ENCODE data around the gene CACNG3.
"Not testable (repeated sequence)": the region's sequence is repeated elsewhere in the genome, so short reads cannot be mapped to it uniquely, and the experiment has no call there.

CACNG3 gene

DNA sequence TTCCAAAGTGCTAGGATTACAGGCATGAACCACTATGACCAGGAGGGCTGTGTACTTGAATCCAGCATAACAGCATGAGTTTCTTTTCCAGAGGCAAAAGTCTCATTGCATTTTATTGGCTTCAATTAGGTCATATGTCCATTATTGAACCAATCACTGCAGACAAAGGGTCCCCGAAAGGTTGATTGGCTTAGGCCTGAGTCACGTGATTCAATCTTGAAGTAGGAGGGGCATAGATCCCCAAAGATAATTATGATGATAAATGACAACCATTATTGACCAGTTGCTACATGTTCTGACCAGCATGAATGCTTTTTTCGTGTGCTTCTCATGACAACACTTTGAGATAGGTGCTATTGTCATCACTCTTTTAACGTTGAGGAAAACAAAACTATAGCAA lies 25.3 kb downstream of the CACNG3 start:
- DNase-seq, result no peak

DNA sequence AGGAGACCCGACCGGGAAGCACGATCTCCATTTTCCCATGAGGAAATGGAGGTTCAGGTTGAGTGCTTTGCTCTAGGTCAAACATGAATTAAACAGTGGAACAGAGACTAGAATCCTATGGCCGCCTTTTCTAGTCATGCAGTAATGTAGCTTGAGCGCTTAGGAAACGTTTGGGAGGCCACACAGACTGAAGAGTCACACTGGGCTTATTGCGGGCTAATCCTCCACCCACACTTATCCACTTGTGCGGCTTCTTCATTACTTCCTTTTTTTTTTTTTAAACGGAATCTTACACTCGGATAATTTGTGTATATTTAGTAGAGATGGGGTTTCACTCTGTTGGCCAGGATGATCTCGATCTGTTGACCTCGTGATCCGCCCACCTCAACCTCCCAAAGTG lies 26.0 kb downstream of the CACNG3 start:
- no peak for DNase-seq

DNA sequence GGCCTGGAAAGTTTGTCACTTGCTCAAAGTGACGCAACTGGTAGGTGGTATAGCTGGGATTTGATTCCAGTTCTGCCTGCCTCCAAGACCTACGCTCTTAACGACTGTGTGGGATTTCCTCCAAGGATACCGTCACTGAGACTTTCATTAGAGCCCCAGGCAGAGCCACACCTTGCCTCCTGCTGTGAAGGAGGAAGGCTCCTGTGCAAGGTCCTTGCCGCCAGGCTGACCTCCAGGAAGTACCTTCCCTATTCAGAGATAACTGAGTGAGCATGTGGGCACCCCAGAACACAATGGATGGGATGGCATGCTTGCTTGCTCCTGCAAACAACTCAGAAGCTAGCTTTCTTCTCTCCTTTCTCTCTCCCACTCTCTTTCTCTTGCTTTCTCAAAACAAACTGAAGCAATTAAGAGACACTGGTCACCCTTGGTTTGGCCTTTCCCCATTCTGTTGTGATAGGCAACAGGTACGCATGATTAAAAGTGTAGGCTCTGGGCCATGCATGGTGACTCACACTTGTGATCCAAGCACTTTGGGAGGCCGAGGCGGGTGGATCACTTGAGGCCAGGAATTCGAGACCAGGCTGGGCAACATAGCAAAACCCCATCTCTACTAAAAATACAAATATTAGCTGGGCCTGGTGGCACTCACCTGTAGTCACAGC lies 30.7 kb downstream of the CACNG3 start:
- DNase-seq, result no peak

DNA sequence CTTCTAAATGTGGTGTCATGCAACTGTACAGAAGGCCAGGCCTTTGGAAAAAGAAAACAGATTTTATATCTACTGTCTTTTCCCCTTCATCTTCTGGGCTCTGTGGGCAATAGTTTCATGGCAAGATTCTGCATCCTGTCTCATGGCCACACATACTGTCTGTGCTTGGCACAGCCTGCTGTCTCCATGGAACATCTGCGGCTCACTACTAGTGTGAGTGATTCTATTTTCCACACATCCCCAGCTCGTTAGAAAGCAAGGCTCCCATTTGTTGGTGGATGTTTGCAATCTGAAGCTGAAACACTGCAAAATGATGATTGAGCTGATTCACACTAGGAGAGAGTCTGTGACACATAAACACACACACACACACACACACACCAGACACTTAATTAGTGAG lies 32.4 kb downstream of the CACNG3 start:
- no peak for DNase-seq

GRCh38 chr16:24289166-24289700 lies 33.1 kb downstream of the CACNG3 start:
- no peak for DNase-seq

GRCh38 chr16:24291932-24292331 lies 35.8 kb downstream of the CACNG3 start:
- no peak for DNase-seq

GRCh38 chr16:24294131-24294530 lies 38.0 kb downstream of the CACNG3 start:
- no peak for DNase-seq

GRCh38 chr16:24297375-24297774 lies 41.2 kb downstream of the CACNG3 start:
- DNase-seq, result no peak

DNA sequence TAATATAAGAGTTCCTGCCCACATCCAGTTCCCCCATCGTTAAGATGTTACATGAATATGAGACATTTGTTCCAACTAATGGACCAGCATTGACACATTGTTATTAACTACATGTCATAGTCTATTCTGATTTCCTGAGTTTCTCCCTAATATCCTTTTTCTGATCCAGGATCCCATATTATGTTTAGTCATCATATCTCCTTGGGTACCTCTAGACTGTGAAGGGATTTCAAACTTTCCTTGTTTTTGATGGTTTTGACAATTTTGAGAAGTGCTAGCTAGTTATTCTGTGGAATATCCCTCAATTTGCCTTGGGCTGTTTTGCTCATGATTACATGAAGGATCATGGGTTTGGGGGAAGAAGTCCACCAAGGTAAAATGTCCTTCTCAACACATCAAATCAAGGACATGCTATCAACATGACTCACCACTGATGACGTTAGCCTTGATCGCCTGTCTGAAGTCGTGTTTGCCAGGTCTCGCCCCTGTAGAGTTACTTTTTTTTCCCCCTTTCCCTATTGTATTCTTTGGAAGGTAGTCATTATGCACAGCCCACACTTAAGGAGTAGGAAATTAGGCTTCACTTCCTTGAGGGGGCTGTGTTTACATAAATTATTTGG lies 42.5 kb downstream of the CACNG3 start:
- DNase-seq, result no peak

GRCh38 chr16:24300750-24301149 lies 44.6 kb downstream of the CACNG3 start:
- DNase-seq, result not testable (repeated sequence)

GRCh38 chr16:24302636-24303035 lies 46.5 kb downstream of the CACNG3 start:
- no peak for DNase-seq

GRCh38 chr16:24308200-24308599 lies 52.1 kb downstream of the CACNG3 start:
- DNase-seq, result no peak

DNA sequence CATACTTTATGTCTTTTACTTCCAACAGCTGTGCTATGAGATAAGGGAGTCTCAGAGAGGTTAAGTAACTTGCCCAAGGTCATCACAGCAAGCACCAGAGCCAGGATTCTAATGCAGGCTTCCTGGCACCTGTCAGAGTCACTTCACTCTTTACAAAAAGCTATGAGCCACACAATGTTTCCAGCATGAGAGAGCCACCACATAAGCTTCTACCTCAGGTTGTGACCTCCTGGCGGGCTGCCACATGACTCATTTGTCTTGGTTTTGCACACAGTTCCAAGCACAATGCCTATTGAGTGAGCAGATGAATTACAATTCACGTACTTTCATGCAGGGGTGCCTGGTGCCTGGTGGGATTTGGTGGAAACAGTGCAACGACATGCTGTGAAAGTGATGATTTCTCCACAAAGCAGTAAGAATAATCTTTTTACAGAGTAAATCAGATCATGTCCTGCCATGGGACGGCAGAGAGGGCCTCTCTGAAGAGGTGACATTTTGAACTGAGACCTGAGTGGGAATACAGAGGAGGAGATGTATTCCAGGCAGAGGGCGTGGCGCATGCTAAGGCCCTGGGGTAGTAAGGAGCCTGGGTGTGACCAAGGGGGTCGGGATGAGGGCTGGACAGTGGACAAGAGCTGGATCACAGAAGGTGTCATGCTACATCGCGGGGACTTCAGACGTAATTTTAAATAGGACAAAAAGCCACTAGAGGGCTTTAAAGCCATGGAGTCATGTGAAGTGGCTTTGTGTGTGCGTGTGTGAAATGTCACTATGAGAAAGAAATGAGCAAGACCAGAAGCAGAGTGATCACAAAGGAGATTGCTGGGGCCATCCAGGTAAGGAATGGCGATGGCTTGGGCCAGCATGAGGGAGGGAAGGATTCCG lies 53.4 kb downstream of the CACNG3 start:
- no peak for DNase-seq

- DNase-seq, result no peak
These were observed 59.2 kb downstream of the CACNG3 start for GRCh38 chr16:24315343-24315742.

DNA sequence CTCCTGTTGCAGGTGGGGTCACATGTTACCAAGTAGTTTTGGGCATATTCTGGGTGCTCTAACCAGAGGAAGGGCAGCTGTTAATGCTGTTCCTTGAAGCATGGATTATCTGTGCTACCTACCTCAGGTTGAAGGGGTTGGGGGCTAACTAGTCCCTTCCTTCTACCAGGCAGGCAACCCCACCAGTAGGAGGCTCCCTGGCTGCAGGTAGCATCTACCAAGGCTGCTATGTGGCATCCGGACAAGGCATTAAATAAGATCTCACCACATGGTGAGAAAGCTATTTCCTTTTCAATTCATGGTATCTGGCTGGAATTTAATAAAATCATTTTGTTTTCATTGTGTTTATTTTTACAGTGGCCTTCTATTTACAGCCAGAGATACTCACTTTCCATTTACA lies 62.5 kb downstream of the CACNG3 start:
- DNase-seq, result no peak

GRCh38 chr16:24319126-24319814 lies 63.1 kb downstream of the CACNG3 start:
- DNase-seq, result no peak

DNA sequence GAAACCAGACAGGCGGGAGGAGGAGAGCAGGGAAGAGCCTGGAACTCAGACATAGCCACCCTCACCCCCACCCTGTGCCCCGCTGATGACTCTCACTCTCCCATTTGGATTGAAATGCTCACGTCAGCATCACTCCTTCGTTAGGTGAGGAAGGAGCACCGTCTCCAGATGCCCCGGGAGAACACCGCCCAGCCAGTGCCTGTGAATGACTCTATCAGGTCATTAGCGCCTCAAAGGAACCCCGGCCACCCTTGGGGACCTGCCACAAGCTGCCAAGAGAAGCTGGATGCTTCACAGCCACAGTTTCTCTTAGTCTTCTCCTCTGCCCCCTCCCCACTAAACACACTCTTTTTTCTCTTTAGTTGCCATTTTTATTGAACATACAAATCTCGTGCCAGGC lies 66.0 kb downstream of the CACNG3 start:
- no peak for DNase-seq

GRCh38 chr16:24324421-24324820 lies 68.3 kb downstream of the CACNG3 start:
- no peak for DNase-seq

GRCh38 chr16:24328835-24329452 lies 72.8 kb downstream of the CACNG3 start:
- no peak for DNase-seq

GRCh38 chr16:24332178-24332577 lies 76.0 kb downstream of the CACNG3 start:
- DNase-seq, result no peak

DNA sequence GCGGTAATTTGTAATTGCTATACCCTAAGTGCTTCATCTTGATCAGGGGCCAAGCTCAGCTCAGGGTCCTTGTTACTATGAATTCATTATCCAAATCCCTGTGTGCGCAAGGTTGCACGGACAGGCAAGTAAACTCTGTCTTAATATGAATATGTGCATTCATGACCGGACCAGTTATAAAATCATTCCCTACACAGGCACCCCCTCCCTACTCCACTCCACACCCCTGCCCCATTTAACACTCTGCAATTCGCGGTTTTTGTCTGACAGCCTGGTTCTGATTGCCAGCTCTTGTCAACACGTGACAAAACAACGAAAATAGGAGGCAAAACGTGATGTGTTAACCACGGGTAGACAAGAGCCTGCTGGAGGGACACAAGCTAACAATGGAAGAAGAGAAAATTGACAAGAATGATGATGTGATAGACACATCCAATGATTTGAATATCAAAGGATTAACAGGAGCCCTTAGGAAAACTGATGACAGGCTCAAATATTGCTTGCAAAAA lies 76.5 kb downstream of the CACNG3 start:
- DNase-seq, result no peak

DNA sequence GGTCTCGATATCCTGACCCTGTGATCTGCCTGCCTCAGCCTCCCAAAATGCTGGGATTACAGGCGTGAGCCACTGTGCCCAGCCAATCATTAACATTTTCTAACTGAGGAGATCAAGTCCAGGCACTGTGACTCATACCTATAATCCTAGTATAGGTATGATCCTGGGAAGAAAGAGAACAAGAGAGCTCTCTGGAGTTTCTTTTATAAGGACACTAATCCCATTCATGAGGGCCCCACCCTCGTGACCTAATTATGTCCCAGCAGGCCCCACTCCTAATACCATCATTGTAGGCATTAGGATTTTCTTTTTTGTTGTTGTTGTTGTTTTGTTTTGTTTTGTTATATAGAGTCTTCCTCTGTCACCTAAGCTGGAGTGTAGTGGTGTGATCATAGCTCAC lies 80.4 kb downstream of the CACNG3 start:
- DNase-seq, result no peak

Measured in amniotic stem cell (primary cell).